PC-9 (cell line): ENCODE data around the gene CASKIN1.

Experiments
- CTCF ChIP-seq: fragments of 200-600 bp; sonication (generic); conservative IDR thresholded peaks from 2 replicates; pipeline ENCODE4 v1.6.1; 2017; ENCODE audit warnings: mixed run types, antibody characterized with exemption, mild to moderate bottlenecking, moderate library complexity
- EZH2 ChIP-seq: fragments of 200-600 bp; sonication (generic); IDR thresholded peaks from 2 replicates; pipeline ENCODE4 v1.8.0; 2017; ENCODE audit warnings: antibody characterized with exemption, low read depth

DNA sequence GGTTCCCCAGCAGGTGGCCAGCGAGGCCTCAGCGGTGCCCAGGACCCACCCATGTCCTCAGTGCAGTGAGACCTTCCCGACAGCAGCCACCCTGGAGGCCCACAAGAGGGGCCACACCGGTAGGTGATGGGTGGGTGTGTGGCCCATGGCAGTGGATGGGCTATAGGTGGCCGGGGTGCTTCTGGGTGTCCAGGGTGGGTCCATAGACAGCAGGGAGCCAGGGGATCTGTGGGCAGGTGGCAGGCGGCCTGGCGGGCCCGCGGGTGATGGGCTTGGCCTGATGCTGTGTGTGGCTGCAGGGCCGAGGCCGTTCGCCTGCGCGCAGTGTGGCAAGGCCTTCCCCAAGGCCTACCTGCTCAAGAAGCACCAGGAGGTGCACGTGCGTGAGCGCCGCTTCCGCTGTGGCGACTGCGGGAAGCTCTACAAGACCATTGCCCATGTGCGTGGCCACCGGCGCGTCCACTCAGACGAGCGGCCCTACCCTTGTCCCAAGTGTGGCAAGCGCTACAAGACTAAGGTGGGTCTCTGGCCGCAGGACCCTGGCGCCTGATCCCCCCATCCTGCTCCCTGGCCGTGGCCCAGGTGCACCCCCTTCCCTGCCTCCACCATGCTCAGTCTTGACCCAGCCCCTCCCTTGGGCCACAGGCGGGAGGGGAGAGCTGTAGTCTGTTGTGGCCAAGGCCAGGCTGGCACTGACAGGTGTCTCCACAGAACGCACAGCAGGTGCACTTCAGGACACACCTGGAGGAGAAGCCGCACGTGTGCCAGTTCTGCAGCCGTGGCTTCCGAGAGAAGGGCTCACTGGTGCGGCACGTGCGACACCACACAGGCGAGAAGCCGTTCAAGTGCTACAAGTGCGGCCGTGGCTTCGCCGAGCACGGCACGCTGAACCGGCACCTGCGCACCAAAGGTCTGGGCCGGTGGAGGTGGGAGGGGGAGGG, 37.7 kb upstream of the CASKIN1 start:
- no peak for TF ChIP-seq CTCF
- TF ChIP-seq EZH2: no peak
